ENCODE data around the gene MS4A18.

MS4A18 gene

DNA sequence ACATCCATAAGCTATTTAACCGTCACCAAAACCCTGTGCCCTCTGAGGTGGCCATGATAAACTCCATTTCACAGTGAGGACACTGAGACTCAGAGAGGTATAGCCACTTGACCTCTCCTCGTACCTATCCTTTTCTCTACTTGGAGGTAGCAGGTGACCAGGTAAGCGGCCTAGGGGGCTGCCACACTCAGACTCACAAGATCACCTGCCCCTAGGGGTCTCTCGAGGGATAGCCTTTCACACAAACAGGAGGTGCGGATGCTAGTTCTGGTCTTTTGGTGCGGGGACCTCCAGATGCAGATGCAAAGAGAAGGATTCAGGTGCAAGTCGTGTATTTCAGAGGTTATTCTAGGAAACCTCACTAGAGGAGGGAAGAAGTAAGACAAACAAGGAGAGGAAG is 14.6 kb downstream of the MS4A18 start:
- DNase-seq (ENCODE audit: low read depth): no peak

GRCh38 chr11:60740573-60740972 is 16.1 kb downstream of the MS4A18 start:
- no peak for DNase-seq (ENCODE audit: low read depth)

GRCh38 chr11:60741421-60741820 is 16.9 kb downstream of the MS4A18 start:
- DNase-seq (ENCODE audit: low read depth): no peak

GRCh38 chr11:60743058-60743457 is 18.5 kb downstream of the MS4A18 start:
- DNase-seq (ENCODE audit: low read depth): no peak

DNA sequence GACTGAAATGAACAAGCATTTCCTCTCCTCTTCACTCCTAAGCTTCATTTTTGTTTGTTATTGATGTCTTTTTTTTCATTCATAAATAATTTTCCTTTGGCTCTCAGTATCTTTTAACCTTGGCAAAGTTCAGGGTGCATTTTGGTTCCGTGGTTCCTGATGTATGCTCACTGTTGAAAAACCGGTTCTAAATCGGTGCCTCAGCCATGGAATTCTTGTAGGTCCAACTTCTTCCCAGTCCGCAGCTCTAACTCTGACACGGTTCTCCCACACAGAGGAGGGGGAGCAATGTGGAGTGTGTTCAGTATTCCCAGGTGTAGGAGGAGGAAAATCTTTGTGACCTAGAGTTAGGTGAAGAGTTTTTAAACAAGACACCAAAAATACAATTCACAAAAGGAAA is 19.6 kb downstream of the MS4A18 start:
- no peak for DNase-seq (ENCODE audit: low read depth)

GRCh38 chr11:60747359-60747873 is 22.9 kb downstream of the MS4A18 start:
- no peak for DNase-seq (ENCODE audit: low read depth)

- DNase-seq (ENCODE audit: low read depth): no peak
These were observed 23.7 kb downstream of the MS4A18 start for GRCh38 chr11:60748225-60748624.

GRCh38 chr11:60748821-60749220 is 24.3 kb downstream of the MS4A18 start:
- no peak for DNase-seq (ENCODE audit: low read depth)

- DNase-seq (ENCODE audit: low read depth): no peak
These were observed 26.4 kb downstream of the MS4A18 start for GRCh38 chr11:60750911-60751310.

GRCh38 chr11:60753309-60753708 is 28.8 kb downstream of the MS4A18 start:
- no peak for DNase-seq (ENCODE audit: low read depth)

DNA sequence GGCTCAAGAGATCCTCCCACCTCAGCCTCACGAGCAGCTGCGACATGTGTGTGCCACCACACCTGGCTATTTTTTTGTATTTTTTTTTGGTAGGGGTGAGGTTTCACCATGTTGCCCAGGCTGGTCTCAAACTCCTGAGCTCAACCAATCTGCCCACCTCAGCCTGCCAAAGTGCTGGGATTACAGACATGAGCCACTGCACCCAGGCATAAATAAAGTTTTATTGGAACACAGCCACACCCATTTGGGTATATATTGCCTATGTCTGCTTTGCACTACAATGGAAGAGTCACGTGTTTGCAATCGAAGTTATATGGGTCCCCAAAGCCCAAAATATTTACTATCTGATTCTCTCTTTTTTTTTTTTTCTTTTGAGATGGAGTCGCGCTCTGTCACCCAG is 30.4 kb downstream of the MS4A18 start:
- no peak for DNase-seq (ENCODE audit: low read depth)

DNA sequence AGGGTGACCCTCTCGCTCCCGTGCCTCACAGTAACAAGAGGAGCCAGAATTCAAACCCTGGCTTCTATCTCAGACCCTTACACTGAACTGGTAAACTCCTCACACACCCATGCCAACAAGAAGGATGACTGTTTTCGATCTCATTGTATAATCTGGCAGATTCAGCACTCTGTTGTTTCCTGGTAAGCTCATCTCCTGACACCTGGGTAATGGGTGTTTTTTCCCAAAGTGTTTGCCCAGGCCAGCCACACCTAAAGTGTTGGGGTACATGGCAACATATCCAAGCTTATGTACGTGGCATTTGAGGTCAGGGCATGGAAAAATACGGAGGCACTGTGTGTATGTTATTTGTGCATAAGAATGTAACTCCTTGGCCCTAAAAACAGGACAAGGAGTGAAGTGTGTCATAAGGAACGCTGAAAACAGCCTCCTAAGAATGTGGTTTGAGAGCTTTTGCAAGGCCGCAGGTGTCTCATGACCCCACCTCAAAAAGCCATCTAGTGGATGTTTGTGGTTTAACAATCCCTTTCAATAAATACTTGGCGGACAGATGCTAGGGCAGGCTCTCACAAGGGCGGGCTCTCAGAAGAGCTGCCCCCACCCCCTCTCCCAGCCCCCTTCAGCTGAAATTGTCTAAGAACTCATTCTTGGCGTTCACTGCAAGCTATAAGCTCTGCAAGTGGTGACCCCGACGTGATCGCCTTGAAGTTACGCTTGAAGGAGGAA is 31.9 kb downstream of the MS4A18 start, which contains the start of gene MS4A15:
TSS of gene MS4A15 (plus strand) at position 561 of the 726 bp plus-strand sequence. CDS start 6,867 bp downstream, outside the sequence.
- DNase-seq (ENCODE audit: low read depth): peak; percentile 91

DNA sequence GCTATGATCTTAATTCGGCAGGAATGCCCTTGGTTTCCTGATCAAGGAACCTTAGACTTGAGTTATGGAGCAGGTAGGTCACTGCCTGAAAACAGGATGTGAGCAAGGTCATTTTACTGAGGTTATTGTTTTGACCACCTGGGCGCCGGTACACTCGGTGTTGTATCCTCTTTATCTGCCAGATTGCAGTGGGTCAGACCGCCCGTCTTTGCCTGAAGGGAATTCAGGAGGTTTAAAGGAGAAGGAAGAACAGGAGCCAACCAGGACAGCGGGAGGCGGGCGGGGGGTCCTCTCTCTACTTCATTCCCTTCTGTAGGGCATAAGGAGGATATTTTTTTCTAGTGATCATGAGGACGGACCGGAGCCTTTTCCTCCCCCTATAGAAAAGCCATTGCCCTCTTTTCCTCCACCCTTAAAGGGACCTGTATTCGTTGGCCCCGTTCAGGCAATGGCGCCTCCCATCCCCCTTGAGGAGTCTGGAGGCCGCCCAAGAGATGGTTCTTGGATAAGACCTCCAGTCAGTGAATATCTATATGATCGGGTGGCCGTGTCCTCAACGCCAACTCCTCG is 32.8 kb downstream of the MS4A18 start:
- no peak for DNase-seq (ENCODE audit: low read depth)

DNA sequence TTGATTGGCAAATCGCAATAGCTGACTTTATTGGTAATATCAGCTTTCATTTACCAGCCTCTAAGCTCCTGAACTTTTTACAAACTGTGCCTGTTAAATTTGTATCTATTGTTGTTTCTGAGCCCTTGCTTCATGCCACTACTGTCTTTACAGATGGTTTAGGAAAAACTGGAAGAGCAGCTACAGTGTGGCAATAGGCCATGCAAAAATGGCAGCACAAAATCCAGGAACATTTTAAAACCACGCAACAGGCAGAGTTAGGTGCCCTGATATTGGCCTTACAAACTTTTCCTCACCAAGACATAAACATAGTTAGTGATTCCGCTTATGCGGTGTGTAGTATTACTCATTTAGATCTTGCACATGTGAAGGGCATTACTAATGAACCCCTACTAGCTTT is 34.2 kb downstream of the MS4A18 start:
- peak; percentile 84 for DNase-seq (ENCODE audit: low read depth)

GRCh38 chr11:60759438-60760225 is 35.1 kb downstream of the MS4A18 start:
- peak; percentile 95 for DNase-seq (ENCODE audit: low read depth)

DNA sequence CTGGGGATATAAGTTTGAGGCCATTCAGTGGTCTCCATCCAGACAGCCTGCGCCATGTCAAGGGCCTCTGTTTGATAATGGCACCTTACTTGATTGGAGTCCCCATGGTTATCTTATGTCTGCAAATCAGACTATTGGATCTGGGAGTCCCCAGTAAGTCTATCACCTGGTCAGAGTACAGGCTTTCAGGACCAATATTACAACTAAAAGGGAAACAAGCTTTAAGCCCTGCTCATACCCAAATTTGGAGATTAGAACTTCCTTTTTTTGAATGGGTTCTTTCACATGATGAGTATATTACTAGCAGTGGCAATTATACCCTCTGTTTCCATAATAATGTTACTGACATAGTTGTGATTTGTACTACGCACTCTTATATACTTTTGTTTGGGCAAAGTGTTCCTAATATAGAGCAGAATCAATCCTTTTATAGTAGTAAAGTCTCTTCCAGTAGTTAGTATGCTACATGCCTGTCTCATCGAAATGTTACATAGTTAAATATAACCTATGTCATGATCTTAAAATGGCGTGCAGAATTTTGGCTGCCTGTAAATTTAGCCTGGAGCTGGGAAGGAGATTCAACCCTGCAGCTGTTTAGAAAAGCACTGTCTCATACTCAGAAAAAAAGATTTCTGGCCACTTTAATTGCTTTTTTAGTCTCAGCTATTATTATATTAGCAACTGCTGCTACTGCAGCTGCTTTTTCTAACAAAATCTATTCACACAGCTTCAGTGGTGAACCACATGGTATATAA is 37.1 kb downstream of the MS4A18 start:
- no peak for DNase-seq (ENCODE audit: low read depth)

GRCh38 chr11:60762851-60763691 is 38.6 kb downstream of the MS4A18 start:
- peak; percentile 62 for DNase-seq (ENCODE audit: low read depth)

GRCh38 chr11:60763692-60764369 is 39.3 kb downstream of the MS4A18 start:
- DNase-seq (ENCODE audit: low read depth): peak; percentile 37

DNA sequence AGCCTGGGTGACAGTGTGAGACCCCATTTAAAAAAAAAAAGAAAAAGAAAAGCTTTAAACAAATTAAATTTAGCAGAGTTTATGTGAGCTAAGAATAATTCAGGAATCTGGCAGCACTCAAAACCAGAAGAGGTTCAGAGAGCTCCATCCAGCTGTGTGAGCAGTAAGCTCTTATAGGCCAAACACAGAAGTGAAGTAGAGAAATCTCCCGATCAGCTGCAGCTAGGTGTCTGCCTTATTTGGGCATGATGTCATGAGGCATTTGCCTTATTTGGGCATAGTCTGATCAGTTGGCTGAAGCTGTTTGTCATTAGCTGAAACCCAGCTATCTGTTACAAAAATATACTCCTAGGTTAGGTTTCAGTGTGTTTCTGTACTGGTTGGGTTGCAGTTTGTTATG is 40.4 kb downstream of the MS4A18 start:
- DNase-seq (ENCODE audit: low read depth): peak; percentile 73

DNA sequence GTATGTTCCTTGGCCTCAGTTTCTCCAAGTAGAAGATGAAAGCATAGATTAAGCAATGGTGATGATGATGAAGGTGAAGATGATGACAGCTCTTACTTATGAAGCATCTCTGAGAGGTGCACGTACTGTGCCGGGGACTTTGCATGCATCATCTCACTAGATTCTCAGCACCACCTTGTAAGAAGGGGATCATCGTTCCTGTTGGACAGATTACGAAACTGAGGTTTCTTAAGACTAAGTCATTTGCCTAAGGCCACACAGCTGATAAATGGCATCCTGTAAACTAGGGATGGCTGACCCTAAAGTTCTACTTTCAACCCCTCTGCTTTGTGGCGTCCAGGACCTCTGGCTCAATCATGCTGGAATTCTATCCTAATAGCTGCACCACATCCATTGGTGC is 40.8 kb downstream of the MS4A18 start:
- peak; percentile 49 for DNase-seq (ENCODE audit: low read depth)

DNA sequence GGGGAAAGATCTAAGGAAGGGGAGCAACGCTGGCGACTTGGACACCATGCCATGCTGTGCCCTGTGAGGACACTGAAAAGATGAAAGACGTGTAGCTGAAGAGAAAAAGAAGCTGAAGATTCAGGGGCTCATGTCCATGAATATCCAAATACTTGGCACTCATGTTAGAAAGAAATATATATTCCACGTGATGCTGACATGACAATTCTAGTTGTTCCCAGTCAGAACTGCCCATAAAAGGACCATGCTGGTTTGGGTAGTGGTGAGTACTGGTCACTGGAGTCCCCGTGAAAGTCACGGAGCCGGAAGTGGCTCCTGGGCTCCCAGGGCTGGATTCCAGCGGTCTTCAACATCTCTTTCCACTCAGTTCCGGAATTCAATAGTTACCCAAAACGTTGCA is 42.0 kb downstream of the MS4A18 start:
- DNase-seq (ENCODE audit: low read depth): no peak

Data from amniotic epithelial cell (primary cell).